Right lobe of liver (tissue), 6 donors: Measurements from ENCODE around the gene ZNF626. TPM values are rescaled to one million over a fixed set of nuclear protein-coding genes. Genes with fewer than 3 reads are reported as not detected.
A peak's percentile ranks its signal among the peaks of the same experiment; 100 is the strongest.
"Not testable (repeated sequence)": the region's sequence is repeated elsewhere in the genome, so short reads cannot be mapped to it uniquely, and the experiment has no call there.

Experiments
- ATAC-seq, 4 donors: fragments of 200-7000 bp; cut with Tn5 transposase; one replicate each; pipeline ENCODE4 v1.9.1; 2020; ENCODE audit warnings: mild to moderate bottlenecking in 4 of 4, moderate library complexity in 4 of 4
- DNase-seq, 3 donors: peaks; one replicate each; pipeline ENCODE4 v3.0.0-alpha.2; 2020
- H3K27ac ChIP-seq, 3 donors: fragments of 200-600 bp; one replicate each; pipeline ENCODE4 v1.8.0; 2022
- H3K27me3 ChIP-seq, 2 donors: fragments of 200-600 bp; one replicate each; pipeline ENCODE4 v1.8.0; 2022
- H3K36me3 ChIP-seq, 4 donors: fragments of 200-600 bp; sonication (generic) in 1 of 4; one replicate each; pipeline versions ENCODE4 v1.5.1 to v1.8.0; 2017 to 2022; ENCODE audit warnings: control low read depth in 1 of 4
- H3K4me1 ChIP-seq, 4 donors: fragments of 200-600 bp; sonication (generic) in 1 of 4; one replicate each; pipeline versions ENCODE4 v1.5.1 to v1.8.0; 2017 to 2022; ENCODE audit warnings: control low read depth in 1 of 4
- H3K4me3 ChIP-seq, 3 donors: fragments of 200-600 bp; one replicate each; pipeline ENCODE4 v1.8.0; 2022
- H3K9me3 ChIP-seq, 4 donors: fragments of 200-600 bp; sonication (generic) in 1 of 4; one replicate each; pipeline versions ENCODE4 v1.5.1 to v1.8.0; 2017 to 2022; ENCODE audit warnings: control low read depth in 1 of 4
- CTCF ChIP-seq, 4 donors: fragments of 200-600 bp in 3 of 4; fragments of 450-650 bp in 1 of 4; IDR thresholded peaks; one replicate each; pipeline versions ENCODE4 v1.5.1 to v1.8.0; 2016 to 2022; ENCODE audit warnings: antibody characterized with exemption in 4 of 4, mild to moderate bottlenecking in 2 of 4
- POLR2A ChIP-seq: fragments of 450-650 bp; IDR thresholded peaks from one replicate; pipeline ENCODE4 v1.6.1; 2017; ENCODE audit warnings: antibody characterized with exemption, mild to moderate bottlenecking
- WGBS: methylation state at CpG from one replicate; pipeline ENCODE4 v1.1.6; 2018; ENCODE audit warnings: low coverage, low lambda C conversion rate; ENCODE audit not compliant: insufficient coverage; ENCODE audit errors: missing lambda C conversion rate; 5-methylcytosine and 5-hydroxymethylcytosine counted together
- intact Hi-C, 2 donors: fragments of 100-400 bp; cut with DNase I; formaldehyde crosslinking; loops; one replicate each; pipeline versions ENCODE4 v1.11.2 to v1.14.1; 2022
- total RNA-seq, 6 experiments: library from RNA; depleted of rRNA in 2 of 6; stranded (reverse); fragments of >200 nt in 2 of 6; fragmentation: NEBNext Ultra II Directional in 3 of 6; extraction: Animal tissue kit (Norgen Biotek cat#: 25700) in 3 of 6; gene quantifications; one replicate each; pipeline versions ENCODE4 v1.1.0 to v1.2.4, GENCODE V29; 2016 to 2023
- donor health status: DM: no; HTN: yes; CAD: no.
- donor health status: DM: no; HTN: no; CAD: no.
- donor health status: DM: no; HTN: no; CAD: no.
- donor health status: DM: no; HTN: yes; CAD: no.
- donor health status: DM: no; HTN: yes; CAD: no.

Gene ZNF626
- total RNA-seq, 6 experiments from 2014 or later = 2.1 to 4.9 (median 3.0) TPM

GRCh38 chr19:20662421-20663105 lies 1.2 kb upstream of the ZNF626 start:
- 79% methylated on average over 5 of the region's 7 CpGs for WGBS
- intact Hi-C loops = no loop called here

GRCh38 chr19:20660473-20661140 lies 764 bp downstream of the ZNF626 start:
- no peak for ATAC-seq

More at GRCh38 chr19:20662421-20663105, 1.2 kb upstream of the ZNF626 start:
- no peak overlapping the region for H3K27ac ChIP-seq
- DNase-seq = no peak
- no peaks in the 10 kb centered on the region for H3K36me3 ChIP-seq
- no peaks in the 10 kb centered on the region for H3K9me3 ChIP-seq
- no peak overlapping the region for H3K4me3 ChIP-seq
- peaks cover 0 to 4% (median 0%) of the 10 kb centered on the region in 4 donors for H3K4me1 ChIP-seq
- TF ChIP-seq CTCF (IDR thresholded peaks at IDR 0.05) (no peak), POLR2A (no peak)
- H3K27me3 ChIP-seq = no peaks in the 10 kb centered on the region
- no peak for ATAC-seq

GRCh38 chr19:20640545-20640944 lies 20.8 kb downstream of the ZNF626 start:
- no peaks in the 10 kb centered on the region for H3K4me1 ChIP-seq

More at GRCh38 chr19:20660473-20661140, 764 bp downstream of the ZNF626 start:
- TF ChIP-seq CTCF (IDR thresholded peaks at IDR 0.05) (no peak), POLR2A (no peak)
- peaks cover 0 to 4% (median 0%) of the 10 kb centered on the region in 4 donors for H3K36me3 ChIP-seq
- H3K27me3 ChIP-seq = no peaks in the 10 kb centered on the region
- intact Hi-C loops = no loop called here
- DNase-seq = no peak
- H3K27ac ChIP-seq = peak overlapping the region in 2 of 3 donors; percentile 39 to 80
- 35% methylated on average over 24 of the region's 29 CpGs for WGBS
- peaks cover 0 to 6% (median 0%) of the 10 kb centered on the region in 4 donors for H3K9me3 ChIP-seq
- H3K4me1 ChIP-seq = peaks cover 0 to 4% (median 0%) of the 10 kb centered on the region in 4 donors
- peak overlapping the region; percentile 50 to 79 (median 75) for H3K4me3 ChIP-seq

GRCh38 chr19:20640023-20640422 lies 21.3 kb downstream of the ZNF626 start:
- 94% methylated on average over 2 of the region's 2 CpGs for WGBS
- H3K4me1 ChIP-seq = no peaks in the 10 kb centered on the region
- DNase-seq (no peak), ATAC-seq (no peak)
- TF ChIP-seq POLR2A = no peak
- TF ChIP-seq CTCF (IDR thresholded peaks at IDR 0.05) = no peak
- peaks cover 0 to 23% (median 4%) of the 10 kb centered on the region in 4 donors for H3K36me3 ChIP-seq
- H3K27me3 ChIP-seq = no peaks in the 10 kb centered on the region
- intact Hi-C loops = no loop called here
- no peak overlapping the region for H3K27ac ChIP-seq
- H3K9me3 ChIP-seq = peaks cover 0 to 38% (median 8%) of the 10 kb centered on the region in 4 donors
- H3K4me3 ChIP-seq = no peak overlapping the region

More at GRCh38 chr19:20640545-20640944, 20.8 kb downstream of the ZNF626 start:
- no peak for TF ChIP-seq POLR2A
- no peak for TF ChIP-seq CTCF (IDR thresholded peaks at IDR 0.05)
- ATAC-seq (no peak), DNase-seq (no peak)
- Histone ChIP-seq H3K9me3 (peaks cover 0 to 38% (median 7%) of the 10 kb centered on the region in 4 donors), H3K36me3 (peaks cover 0 to 23% (median 4%) of the 10 kb centered on the region in 4 donors), H3K27ac (no peak overlapping the region), H3K4me3 (no peak overlapping the region), H3K27me3 (no peaks in the 10 kb centered on the region)
- intact Hi-C loops = no loop called here
- 82% methylated on average over 2 of the region's 2 CpGs for WGBS

- H3K9me3 ChIP-seq = peaks cover 0 to 49% (median 18%) of the 10 kb centered on the region in 4 donors
- H3K36me3 ChIP-seq, H3K4me1 ChIP-seq, H3K4me3 ChIP-seq, H3K27ac ChIP-seq, DNase-seq, intact Hi-C loops, ATAC-seq, H3K27me3 ChIP-seq: not testable (repeated sequence)
- 91% methylated on average over 2 of the region's 2 CpGs for WGBS
Measured at GRCh38 chr19:20624560-20624959, 36.8 kb downstream of the ZNF626 start.
